GM21576 (cell line): Measurements from ENCODE around the gene EPB41L4B.

ENCODE experiments used
- ATAC-seq: cut with Tn5 transposase; IDR thresholded peaks from one replicate; pipeline ENCODE4 v1.9.1; 2021; ENCODE audit warnings: mild to moderate bottlenecking, moderate library complexity; ENCODE audit not compliant: unreplicated experiment

EPB41L4B gene

GRCh38 chr9:109167716-109168115 is 153.1 kb downstream of the EPB41L4B start:
- no peak for ATAC-seq

DNA sequence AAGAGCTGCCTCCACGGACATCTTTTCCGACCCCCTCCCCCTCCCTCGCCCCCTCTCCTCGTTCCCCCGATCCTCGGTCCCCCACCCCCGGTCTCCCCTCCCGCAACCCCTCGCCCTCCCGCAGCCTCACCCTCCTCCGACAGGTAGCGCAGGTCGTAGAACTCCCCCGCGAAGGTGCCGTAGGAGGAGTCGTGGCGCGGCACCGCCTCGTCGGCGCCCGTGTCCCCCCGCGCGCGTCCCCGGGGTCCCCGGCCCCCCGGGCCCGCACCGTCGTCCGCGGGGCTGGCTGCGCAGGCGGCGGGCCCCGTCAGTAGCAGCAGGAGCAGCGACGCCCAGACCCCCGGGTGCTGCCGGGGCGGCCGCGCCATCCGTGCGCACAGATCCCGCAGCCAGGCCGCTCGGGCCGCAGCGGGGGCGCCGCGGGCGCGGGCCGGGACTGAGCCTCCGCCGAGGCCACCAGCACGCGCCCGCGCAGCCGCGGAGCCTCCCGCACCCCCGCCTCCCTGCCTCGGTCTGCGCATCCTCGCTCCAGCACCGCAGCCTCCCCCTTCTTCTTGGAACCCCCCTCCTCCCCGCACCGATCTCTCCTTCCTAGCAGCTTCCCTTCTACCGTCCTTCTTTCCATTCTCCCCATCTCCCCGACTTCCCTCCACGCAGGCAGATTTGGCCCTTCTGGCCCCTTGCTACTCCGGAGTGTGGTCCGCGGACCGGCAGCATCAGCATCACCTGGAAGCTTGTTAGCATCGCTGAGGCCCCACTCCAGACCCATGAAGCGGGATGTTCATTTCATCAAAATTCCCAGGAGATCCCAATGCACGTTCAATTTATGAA is 153.9 kb downstream of the EPB41L4B start, which contains the start of gene FRRS1L:
TSS of gene FRRS1L (minus strand) at position 479 of the 831 bp plus-strand sequence. CDS start at position 368, 111 bp downstream.
- ATAC-seq = no peak

DNA sequence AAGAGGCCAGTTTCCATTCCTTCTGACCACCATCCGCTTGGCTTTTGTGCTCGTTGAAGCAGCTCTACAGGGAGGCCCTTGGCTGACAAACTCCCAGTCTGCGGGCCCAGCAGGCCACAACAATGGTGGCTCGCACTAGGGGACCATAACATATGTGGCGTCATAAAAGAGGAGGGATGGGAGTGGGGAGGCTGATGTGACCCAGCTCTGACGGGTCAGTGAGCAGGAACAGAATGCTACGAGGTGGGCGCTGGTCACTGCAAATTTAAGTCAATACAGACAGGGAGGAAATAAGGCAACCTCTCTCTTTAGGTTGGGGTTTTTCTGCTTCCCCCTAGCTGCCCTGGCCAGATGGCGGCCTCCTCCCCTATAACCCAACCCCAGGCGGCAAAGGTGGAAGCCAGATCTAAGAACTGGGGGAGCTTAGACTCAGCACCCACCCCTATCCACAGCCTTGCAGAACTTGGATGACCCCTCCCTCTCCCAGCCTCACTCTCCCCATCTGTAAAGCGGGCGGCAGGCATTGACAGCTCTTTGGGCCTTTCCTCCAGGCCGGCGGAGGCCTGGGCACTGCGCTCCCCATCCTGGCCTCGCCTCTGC is 154.6 kb downstream of the EPB41L4B start:
- ATAC-seq = no peak

DNA sequence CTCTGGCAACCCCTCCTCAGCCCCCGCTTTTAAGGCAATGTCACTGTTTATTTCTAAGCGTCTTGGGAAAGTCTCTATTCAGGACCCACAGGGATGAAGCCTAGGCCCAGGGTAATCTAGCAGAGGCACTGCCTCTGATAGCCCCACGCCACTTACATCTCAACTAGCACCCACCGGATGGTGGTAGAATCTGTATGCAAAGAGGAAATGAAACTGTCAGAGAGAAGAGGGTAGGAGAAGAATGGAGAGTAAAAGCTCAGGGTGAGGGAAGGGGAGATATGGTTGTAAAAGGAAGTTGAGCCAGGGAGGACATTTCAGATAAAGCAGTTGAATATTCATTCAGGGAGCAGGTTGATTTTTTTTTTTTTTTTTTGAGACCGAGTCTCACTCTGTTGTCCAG is 156.8 kb downstream of the EPB41L4B start:
- ATAC-seq = peak; percentile 90

- ATAC-seq = no peak
Observed at GRCh38 chr9:109163194-109163593, 157.7 kb downstream of the EPB41L4B start.

DNA sequence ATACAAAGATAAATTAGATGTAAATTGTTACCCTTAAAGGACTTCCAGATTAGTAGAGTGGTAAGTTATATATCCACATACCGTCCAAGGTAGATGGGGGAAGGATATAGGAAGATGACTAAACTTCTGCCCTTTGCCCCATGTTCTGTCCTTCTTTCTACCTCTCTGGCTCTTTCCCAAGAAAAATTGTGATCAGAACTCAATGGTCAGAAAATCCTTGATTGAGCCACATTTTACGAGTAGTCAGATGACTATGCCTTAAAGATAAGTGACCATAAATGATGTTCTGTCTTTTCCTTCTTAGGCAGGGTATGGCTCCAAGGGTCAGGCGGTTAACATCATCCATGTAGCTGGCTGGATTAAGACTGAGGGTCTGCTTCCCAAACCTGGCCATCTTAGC is 158.2 kb downstream of the EPB41L4B start:
- no peak for ATAC-seq

DNA sequence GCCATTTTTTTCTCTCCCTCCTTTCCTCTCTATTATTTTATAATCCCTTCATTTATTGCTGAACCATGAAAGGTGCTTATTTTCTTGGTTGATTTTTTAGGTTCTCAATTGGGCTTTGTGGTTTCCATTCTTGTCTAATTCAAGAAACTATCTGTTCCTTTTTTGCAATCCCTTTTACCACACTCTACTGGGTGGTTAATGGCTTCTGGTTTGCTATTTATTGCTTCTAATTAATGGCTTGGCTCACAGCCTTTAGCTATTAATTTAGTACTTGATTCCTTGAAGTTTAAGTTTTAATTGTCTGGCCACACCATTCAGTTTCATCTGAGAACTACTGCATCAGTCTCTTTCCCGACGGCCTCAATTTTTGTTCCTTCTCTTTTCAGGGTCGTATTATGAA is 159.4 kb downstream of the EPB41L4B start:
- no peak for ATAC-seq

DNA sequence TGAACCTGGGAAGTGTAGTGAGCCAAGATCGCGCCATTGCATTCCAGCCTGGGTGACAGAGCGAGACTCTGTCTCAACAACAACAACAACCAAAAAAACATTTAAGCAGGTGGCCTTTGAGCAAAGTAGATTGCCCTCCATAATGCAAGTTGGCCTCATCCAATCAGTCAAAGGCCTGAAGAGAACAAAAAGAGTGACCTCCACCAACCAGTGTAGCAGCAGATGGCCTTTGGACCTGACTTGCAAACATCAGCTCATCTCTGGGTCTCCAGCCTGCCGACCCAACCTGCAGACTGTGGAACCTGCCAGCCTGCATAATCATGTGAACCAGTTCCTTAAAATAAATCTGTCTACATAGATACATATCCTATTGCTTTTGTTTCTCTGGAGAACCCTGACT is 161.3 kb downstream of the EPB41L4B start:
- no peak for ATAC-seq

DNA sequence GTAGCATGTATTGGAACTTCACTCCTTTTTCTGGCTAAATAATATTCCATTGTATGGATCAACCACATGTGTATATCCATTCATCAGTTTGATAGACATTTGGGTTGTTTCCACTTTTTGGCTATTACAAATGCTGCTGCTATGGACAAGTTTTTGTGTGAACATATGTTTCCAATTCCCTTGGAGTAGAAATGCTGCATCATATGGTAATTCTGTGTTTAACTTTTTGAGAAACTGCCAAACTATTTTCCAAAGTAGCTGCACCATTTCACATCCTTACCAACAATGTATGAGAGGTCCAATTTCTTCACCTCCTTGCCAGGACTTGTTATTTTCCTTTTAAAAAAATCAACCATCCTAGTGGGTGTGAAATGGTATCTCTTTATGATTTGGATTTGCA is 162.2 kb downstream of the EPB41L4B start:
- ATAC-seq = no peak

DNA sequence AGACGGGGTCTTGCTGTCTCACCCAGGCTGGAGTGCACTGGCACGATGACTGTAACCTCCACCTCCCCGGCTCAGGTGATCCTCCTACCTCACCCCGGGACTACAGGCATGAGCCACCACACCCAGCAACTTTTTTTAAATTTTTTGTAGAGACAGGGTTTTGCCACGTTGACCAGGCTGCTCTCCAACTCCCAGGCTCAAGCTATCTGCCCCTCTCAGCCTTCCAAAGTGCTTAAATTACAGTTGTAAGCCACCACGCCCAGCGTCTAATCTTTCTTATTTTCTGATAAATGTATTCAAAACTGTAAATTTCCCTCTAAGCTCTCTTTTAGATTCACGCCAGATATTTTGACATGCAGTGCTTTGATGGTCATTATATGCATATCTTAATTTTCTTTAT is 164.2 kb downstream of the EPB41L4B start:
- no peak for ATAC-seq

DNA sequence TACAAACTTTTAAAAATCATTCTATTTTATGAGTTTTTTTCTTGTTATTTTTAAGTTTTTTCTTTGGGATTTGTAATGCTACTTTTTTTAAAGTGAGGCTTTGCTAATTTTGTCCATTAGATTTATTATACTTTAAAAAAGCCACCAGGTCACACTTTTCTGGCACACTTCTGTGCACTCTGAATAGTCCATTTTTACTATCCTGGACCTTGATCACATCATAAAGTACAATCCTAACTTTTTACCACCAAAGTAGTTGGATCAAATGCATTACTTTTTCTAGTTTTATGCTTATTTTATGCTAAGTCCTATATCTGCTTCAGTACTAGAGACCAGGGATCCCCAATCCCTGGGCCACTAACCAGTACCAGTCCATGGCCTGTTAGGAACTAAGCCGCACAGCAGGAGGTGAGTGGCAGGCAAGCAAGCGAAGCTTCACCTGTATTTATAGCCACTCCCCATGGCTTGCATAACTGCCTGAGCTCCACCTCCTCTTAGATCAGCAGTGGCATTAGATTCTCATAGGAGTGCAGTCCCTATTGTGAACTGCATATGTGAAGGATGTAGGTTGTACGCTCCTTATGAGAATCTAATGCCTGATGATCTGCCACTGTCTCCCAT is 169.8 kb downstream of the EPB41L4B start:
- ATAC-seq = no peak

GRCh38 chr9:109149722-109150121 is 171.1 kb downstream of the EPB41L4B start:
- ATAC-seq = no peak

DNA sequence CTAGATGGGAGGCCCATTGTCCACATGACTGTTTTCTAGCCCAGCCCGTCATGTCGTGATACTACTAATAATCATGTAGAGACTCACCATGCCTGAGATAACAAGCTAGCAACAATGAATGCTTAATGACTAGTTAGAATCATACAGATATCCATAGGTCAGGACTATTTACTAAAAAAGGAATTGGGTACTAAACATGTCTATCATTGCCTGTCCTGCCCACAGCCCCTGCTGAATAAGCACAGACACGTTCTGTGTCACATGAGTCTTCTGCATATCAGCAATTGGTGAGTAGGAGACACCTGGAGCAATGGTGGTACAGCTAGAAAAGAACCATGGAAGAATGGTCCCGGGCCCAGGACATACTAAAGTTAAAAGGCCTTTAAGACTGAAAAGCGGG is 171.8 kb downstream of the EPB41L4B start:
- ATAC-seq = no peak

- ATAC-seq = no peak
Observed at GRCh38 chr9:109145051-109145450, 175.8 kb downstream of the EPB41L4B start.

DNA sequence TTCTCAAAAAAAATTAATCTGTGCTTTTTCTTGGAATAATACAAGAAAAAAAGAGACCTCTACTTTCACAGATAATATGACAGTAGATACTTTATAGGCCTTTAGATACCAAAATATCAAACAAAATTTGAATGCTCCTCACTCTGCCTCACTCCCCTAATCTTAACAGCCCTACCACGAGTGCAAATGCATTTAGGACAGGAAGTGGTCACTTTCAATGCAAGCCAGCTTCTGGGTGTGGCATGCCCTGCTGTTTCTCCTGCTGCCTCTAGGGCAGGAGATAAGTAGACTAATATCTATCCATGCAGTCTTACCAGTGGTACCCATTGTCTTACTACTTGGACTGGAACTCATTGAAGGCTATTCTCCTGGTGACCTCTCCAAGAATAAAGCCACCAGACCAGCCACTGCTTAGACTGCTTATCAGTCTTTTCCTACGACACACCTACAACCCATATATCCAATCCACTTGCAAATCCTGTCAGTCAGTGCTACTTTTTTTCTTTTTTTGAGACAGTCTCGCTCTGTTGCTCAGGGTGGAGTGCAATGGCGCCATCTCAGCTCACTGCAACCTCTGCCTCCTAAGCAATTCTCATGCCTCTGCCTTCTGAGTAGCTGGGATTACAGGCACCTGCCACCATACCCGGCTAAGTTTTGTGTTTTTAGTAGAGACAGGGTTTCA is 176.8 kb downstream of the EPB41L4B start:
- ATAC-seq = peak; percentile 99

GRCh38 chr9:109141375-109141774 is 179.5 kb downstream of the EPB41L4B start:
- ATAC-seq = no peak

DNA sequence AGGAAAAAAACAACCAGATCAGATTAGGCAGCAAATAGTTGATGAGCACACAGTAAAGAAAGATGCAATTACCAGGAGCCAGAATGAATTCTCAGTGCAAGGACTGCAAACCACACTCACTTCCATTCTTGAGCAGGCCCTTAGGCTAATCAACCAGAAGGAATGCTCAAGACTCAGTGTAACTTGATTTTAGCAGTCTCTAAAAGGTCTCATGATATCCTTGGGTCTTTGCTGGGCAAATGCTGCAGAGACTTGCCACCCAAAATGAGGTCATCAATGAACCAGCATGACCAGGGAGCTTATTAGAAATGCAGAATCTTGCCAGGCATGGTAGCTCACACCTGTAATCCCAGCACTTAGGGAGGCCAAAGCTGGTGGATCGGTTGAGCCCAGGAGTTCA is 181.0 kb downstream of the EPB41L4B start:
- no peak for ATAC-seq

DNA sequence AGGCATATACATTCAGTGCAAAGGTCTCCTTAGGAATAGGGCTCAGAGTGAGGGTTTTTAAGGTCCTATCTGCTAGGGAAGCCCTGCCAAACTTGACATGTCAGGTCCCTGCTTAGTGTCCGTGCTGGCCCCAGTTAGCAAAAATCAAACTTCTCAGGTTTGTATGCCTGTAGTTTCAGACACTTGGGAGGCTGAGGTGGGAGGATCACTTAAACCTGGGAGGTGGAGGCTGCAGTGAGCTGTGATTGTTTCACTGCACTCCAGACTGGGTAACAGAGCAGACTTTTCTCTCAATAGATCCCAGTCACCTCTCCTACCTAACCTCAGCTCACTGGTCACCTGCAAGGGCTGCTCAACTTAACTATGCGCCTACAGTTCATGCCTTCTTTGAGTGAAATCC is 182.4 kb downstream of the EPB41L4B start:
- ATAC-seq = no peak

- no peak for ATAC-seq
Observed at GRCh38 chr9:109134167-109134578, 186.7 kb downstream of the EPB41L4B start.

DNA sequence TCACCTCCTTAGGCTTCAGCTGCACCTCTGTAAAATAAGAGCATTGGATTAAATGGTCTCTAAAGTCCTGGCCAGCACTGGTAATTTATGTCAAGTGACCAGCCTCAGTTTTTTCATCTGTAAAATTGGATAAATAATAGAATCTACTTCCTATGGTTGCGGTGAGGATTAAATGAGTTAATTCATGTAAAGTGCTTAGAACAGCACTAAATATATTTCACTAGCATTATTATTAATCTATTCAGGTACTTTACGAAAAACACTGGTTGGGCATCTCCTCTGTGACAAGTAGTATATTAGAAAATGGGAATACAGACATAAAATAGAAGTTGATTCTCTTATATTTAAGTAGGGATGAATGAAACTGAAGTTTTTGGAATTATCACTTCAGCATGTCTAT is 187.3 kb downstream of the EPB41L4B start:
- ATAC-seq = no peak

DNA sequence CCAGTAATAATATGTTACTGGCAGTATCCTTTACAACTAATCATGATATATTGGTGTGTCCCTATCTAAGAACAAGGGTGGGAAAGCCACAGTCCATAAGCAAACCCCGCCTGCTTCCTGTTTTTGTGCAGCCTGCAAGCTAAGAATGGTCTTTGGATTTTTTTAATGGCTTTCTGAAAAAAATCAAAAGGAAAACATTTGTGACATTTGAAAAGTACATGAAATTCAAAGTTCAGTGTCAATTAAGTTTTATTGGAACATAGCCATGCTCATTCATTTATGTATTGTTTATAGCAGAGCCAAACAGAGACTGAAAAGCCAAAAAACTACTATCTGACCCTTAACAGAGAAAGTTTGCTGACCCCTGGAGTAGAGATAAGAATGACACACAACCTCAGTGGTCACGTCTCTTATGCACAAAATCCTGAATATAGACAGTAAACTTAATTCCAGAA is 188.3 kb downstream of the EPB41L4B start:
- no peak for ATAC-seq
